Upper lobe of left lung (tissue), 6 donors: ENCODE results near the gene REELD1. TPM values are rescaled to one million over a fixed set of nuclear protein-coding genes. Genes with fewer than 3 reads are reported as not detected.
A peak's percentile ranks its signal among the peaks of the same experiment; 100 is the strongest.

ENCODE experiments used
- ATAC-seq, 2 donors: fragments of 200-7000 bp; cut with Tn5 transposase; one replicate each; pipeline ENCODE4 v1.9.1; 2022; ENCODE audit warnings: mild to moderate bottlenecking in 2 of 2, moderate library complexity in 2 of 2; ENCODE audit not compliant: low FRiP score in 2 of 2
- DNase-seq, 2 donors: peaks; one replicate each; pipeline ENCODE4 v3.0.0-alpha.2; 2019 to 2020
- H3K27ac ChIP-seq, 4 donors: fragments of 200-600 bp; sonication (generic); one replicate each; pipeline ENCODE4 v1.5.1; 2016 to 2019
- H3K27me3 ChIP-seq, 4 donors: fragments of 200-600 bp; sonication (generic); one replicate each; pipeline ENCODE4 v1.5.1; 2017 to 2019
- H3K36me3 ChIP-seq, 4 donors: fragments of 200-600 bp; sonication (generic); one replicate each; pipeline ENCODE4 v1.5.1; 2016 to 2019
- H3K4me1 ChIP-seq, 4 donors: fragments of 200-600 bp; sonication (generic); one replicate each; pipeline ENCODE4 v1.5.1; 2018 to 2019
- H3K4me3 ChIP-seq, 4 donors: fragments of 200-600 bp; sonication (generic); one replicate each; pipeline ENCODE4 v1.5.1; 2017 to 2019; ENCODE audit warnings: mild to moderate bottlenecking in 2 of 4, moderate library complexity in 1 of 4
- H3K9me3 ChIP-seq, 4 donors: fragments of 200-600 bp; sonication (generic); one replicate each; pipeline ENCODE4 v1.5.1; 2018 to 2019
- CTCF ChIP-seq, 6 experiments: fragments of 450-650 bp in 4 of 6; fragments of 200-600 bp in 2 of 6; sonication (generic) in 2 of 6; IDR thresholded peaks; one replicate each; pipeline ENCODE4 v1.5.1; 2016 to 2019; ENCODE audit warnings: antibody characterized with exemption in 6 of 6
- EP300 ChIP-seq, 4 donors: sonication (generic); formaldehyde crosslinking; IDR thresholded peaks; one replicate each; pipeline ENCODE4 v1.5.1; 2017; ENCODE audit warnings: antibody characterized with exemption in 4 of 4, control low read depth in 2 of 4
- POLR2A ChIP-seq, 4 donors: fragments of 450-650 bp; IDR thresholded peaks; one replicate each; pipeline ENCODE4 v1.5.1; 2016 to 2017; ENCODE audit warnings: antibody characterized with exemption in 4 of 4, mild to moderate bottlenecking in 2 of 4
- POLR2AphosphoS5 ChIP-seq, 2 donors: sonication (generic); formaldehyde crosslinking; IDR thresholded peaks; one replicate each; pipeline ENCODE4 v1.5.1; 2017; ENCODE audit warnings: antibody characterized with exemption in 2 of 2
- WGBS, 2 donors: methylation state at CpG; one replicate each; pipeline ENCODE4 v1.1.5; 2017 to 2018; 5-methylcytosine and 5-hydroxymethylcytosine counted together
- total RNA-seq, 6 donors: library from RNA; depleted of rRNA in 4 of 6; stranded (reverse); fragments of >200 nt in 4 of 6; gene quantifications; one replicate each; pipeline versions ENCODE4 v1.1.0 to v1.2.1, GENCODE V29; 2016 to 2021
- donor health status: DM: no; HTN: no; CAD: no; lungs with moderate emphysema.
- donor health status: DM: no; HTN: yes; CAD: no; lungs with severe emphysema.

The REELD1 gene
- 1 to 10 TPM in 2 of 6 donors, under 1 TPM in 4; 0.26 to 2.1 (median 0.73) TPM for total RNA-seq

DNA sequence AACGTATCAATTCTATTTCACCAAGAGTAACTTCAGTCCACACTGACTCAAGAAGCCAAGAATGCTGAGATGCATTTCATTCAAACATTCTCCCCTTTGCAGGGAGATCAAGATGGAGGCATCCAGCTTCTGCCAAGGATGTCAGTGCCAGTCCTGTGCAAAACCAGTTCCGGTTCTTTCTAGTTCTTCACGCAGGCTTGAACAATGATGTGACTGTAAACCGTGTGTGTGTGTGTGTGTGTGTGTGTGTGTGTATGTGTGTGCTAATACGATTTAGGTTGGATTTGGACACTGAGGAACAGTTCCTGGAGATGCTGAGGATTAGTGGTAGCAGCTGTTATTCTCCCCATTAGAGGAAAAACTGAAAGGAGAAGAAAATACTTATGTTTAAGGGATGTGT, at the start of gene REELD1:
TSS of gene REELD1 (plus strand) at position 301 of the 400 bp plus-strand sequence. CDS start 2,415 bp downstream, outside the sequence.
- H3K27me3 ChIP-seq = no peaks in the 10 kb centered on the region
- H3K4me3 ChIP-seq = no peak within 1 kb of the TSS
- ATAC-seq (no peak), DNase-seq (no peak)
- 77 to 85% methylated on average over 5 of the region's 5 CpGs for WGBS, 2 donors
- no peaks in the 10 kb centered on the region for H3K4me1 ChIP-seq
- no peak within 1 kb of the TSS for H3K27ac ChIP-seq
- no peaks in the 10 kb centered on the region for H3K9me3 ChIP-seq
- TF ChIP-seq POLR2AphosphoS5 (IDR thresholded peaks at IDR 0.05) = no peak
- TF ChIP-seq POLR2A (IDR thresholded peaks at IDR 0.05) = no peak
- no peak for TF ChIP-seq CTCF (IDR thresholded peaks at IDR 0.05)
- TF ChIP-seq EP300 (IDR thresholded peaks at IDR 0.05) = no peak
- H3K36me3 ChIP-seq = no peaks in the 10 kb centered on the region

DNA sequence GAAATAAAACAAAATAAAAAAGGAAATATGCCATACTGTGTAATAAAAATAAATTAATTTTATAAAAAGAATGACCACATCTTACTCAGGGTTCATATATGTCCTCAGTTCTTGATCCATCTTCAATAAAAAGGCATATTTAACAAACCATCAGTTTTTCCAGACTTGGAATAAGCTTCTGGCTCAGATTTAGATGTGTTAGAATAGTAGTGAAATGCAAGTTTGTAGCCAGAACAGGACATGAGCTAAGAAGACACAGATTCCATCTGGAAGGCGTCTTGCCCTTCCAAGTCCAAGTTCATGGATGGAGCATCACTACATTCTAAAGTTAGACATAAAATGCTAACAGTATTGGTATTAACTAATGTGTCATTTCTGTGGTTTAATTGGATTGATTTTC, 49.1 kb upstream of the REELD1 start:
- no peaks in the 10 kb centered on the region for H3K36me3 ChIP-seq
- DNase-seq (no peak), ATAC-seq (no peak)
- H3K4me3 ChIP-seq = no peak overlapping the region
- peaks cover 0 to 10% (median 2%) of the 10 kb centered on the region in 4 donors for H3K9me3 ChIP-seq
- H3K27ac ChIP-seq = no peak overlapping the region
- WGBS, 2 donors = 74 to 93% methylated on average over 1 of the region's 1 CpG
- H3K4me1 ChIP-seq = no peaks in the 10 kb centered on the region
- no peaks in the 10 kb centered on the region for H3K27me3 ChIP-seq
- no peak for TF ChIP-seq POLR2AphosphoS5 (IDR thresholded peaks at IDR 0.05)

GRCh38 chr4:146165840-146166239, 48.5 kb upstream of the REELD1 start:
- no peak for TF ChIP-seq EP300 (IDR thresholded peaks at IDR 0.05)
- TF ChIP-seq POLR2A (IDR thresholded peaks at IDR 0.05) = no peak
- TF ChIP-seq POLR2AphosphoS5 (IDR thresholded peaks at IDR 0.05) = no peak
- no peak for TF ChIP-seq CTCF (IDR thresholded peaks at IDR 0.05)
- H3K36me3 ChIP-seq = no peaks in the 10 kb centered on the region
- DNase-seq (no peak), ATAC-seq (no peak)
- no peaks in the 10 kb centered on the region for H3K4me1 ChIP-seq
- H3K27ac ChIP-seq = no peak overlapping the region
- no peaks in the 10 kb centered on the region for H3K27me3 ChIP-seq
- H3K4me3 ChIP-seq = no peak overlapping the region
- peaks cover 0 to 10% (median 2%) of the 10 kb centered on the region in 4 donors for H3K9me3 ChIP-seq

DNA sequence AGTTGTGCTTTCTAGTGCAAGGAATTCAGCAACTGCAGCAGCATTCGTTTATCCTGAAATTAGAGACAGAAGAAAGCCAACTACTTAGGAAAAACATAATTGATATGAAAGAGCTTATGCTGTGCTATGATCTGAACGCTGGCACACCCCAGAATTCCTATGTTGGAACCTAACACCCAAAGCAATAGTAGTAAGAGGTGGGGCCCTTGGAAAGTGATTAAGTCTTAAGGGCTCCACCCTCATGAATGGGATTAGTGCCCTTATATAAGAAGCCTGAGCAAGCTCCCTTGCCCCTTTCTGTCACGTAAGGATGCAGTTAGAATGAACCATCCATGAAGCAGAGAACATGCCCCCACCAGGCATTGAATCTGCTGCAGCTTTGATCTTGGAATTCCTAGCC, 44.2 kb upstream of the REELD1 start:
- Histone ChIP-seq H3K4me3 (no peak overlapping the region), H3K9me3 (no peaks in the 10 kb centered on the region), H3K36me3 (no peaks in the 10 kb centered on the region), H3K4me1 (peaks cover 0 to under 1% (median 0%) of the 10 kb centered on the region in 4 donors), H3K27me3 (no peaks in the 10 kb centered on the region), H3K27ac (no peak overlapping the region)
- 82 to 88% methylated on average over 3 of the region's 3 CpGs for WGBS, 2 donors
- DNase-seq = no peak
- TF ChIP-seq POLR2A (IDR thresholded peaks at IDR 0.05) (no peak), POLR2AphosphoS5 (IDR thresholded peaks at IDR 0.05) (no peak), EP300 (IDR thresholded peaks at IDR 0.05) (no peak), CTCF (IDR thresholded peaks at IDR 0.05) (no peak)
- no peak for ATAC-seq

DNA sequence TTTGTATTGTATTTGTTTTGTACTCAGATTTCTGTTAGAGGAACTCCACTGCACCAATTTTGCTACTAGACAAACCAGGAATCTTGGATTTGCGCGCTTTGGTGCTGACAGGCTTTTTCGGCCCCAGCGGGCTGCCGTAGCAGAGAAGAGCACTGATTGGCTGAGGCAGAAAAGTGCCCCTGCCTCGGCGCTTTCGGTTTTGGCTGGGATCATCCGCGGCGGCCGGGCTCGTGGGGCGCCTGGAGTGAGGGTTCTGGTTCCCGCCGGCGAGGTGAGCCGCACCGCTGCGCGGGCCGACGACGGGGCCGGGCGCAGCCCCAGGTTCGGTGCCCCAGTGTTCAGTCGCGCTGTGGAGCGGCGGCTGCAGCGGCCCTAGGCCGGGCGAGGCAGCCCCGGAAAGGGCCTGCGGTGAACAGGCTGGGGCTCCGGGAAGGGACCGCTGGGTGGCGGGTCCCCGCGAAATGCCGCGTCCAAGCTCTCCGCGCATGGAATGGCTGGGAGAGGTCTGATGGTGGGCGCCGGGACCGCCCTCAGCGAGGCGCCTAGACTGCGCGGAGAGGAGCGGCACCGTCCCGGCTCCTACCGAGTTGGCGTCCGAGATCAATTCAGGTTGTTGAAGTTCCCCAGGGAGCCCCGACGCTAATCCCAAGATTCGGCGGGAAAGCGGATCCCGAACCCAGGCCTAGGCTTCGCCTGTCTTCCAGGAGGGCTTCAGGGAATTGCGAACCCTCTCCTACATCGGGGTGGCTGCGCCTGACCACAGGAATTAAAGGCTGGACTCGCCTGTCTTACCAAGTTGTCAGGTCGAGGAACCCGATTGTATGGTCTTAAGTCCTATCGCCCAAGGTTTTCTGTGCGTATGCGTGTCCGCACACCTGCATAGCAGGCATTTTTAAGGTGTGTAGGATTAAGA, 38.5 kb upstream of the REELD1 start, which contains the start of gene LSM6:
TSS of gene LSM6 (plus strand) at position 178 of the 913 bp plus-strand sequence. CDS start 7,204 bp downstream, outside the sequence.
- TF ChIP-seq POLR2AphosphoS5 (IDR thresholded peaks at IDR 0.05) (peak; percentile 80 to 89), POLR2A (IDR thresholded peaks at IDR 0.05) (peak in 2 of 4 donors; percentile 80 to 85), EP300 (IDR thresholded peaks at IDR 0.05) (peak in 1 of 4 donors; percentile 14), CTCF (IDR thresholded peaks at IDR 0.05) (peak in 3 of 6 experiments; percentile 12 to 53 (median 13))
- Histone ChIP-seq H3K4me1 (peaks cover 29 to 49% (median 37%) of the 10 kb centered on the region in 4 donors), H3K27me3 (no peaks in the 10 kb centered on the region), H3K27ac (peak within 1 kb of the TSS; percentile 93 to 95 (median 94)), H3K36me3 (no peaks in the 10 kb centered on the region), H3K9me3 (no peaks in the 10 kb centered on the region), H3K4me3 (peak within 1 kb of the TSS; percentile 62 to 85 (median 77))
- DNase-seq (peak; percentile 85 to 95), ATAC-seq (peak; percentile 89 to 99)
- WGBS, 2 donors = 0 to 2% methylated on average over 25 to 27 of the region's 75 CpGs
